CD4-positive, CD25-positive, alpha-beta regulatory T cell (primary cell): Measurements from ENCODE around the gene CPED1. TPM values are rescaled to one million over a fixed set of nuclear protein-coding genes. Genes with fewer than 3 reads are reported as not detected.

Source experiments
- ATAC-seq, 2 donors: fragments of 150-1000 bp; cut with Tn5 transposase; one replicate each; pipeline ENCODE4 v1.10.0; 2021; ENCODE audit warnings: low read depth in 2 of 2, moderate number of reproducible peaks in 2 of 2, moderate library complexity in 1 of 2
- DNase-seq, 3 donors: peaks; one replicate each; pipeline versions ENCODE4 v3.0.0 to v3.0.0-alpha.2; 2012 to 2022; ENCODE audit warnings: mixed read lengths in 1 of 3
- H3K27ac ChIP-seq: one replicate; pipeline ENCODE4 v1.7.0; 2013; ENCODE audit warnings: mild to moderate bottlenecking, low read length; ENCODE audit not compliant: insufficient read depth, poor library complexity, severe bottlenecking
- H3K27me3 ChIP-seq: one replicate; pipeline ENCODE4 v1.7.0; 2013; ENCODE audit warnings: low read length; ENCODE audit not compliant: control insufficient read depth, insufficient read depth
- H3K36me3 ChIP-seq: one replicate; pipeline ENCODE4 v1.7.0; 2013; ENCODE audit warnings: mild to moderate bottlenecking, low read length, moderate library complexity; ENCODE audit not compliant: control insufficient read depth, insufficient read depth
- H3K4me1 ChIP-seq: 2 replicates; pipeline ENCODE4 v1.7.0; 2013; ENCODE audit warnings: mild to moderate bottlenecking, low read length; ENCODE audit not compliant: insufficient read depth, control insufficient read depth, poor library complexity, severe bottlenecking
- H3K4me3 ChIP-seq: one replicate; pipeline ENCODE4 v1.7.0; 2013; ENCODE audit warnings: low read depth, mild to moderate bottlenecking, low read length, moderate library complexity
- H3K9me3 ChIP-seq, 2 experiments: 1 replicate in 1 of 2; 2 replicates in 1 of 2; pipeline ENCODE4 v1.7.0; 2013; ENCODE audit warnings: low read length in 2 of 2, mild to moderate bottlenecking in 1 of 2, moderate library complexity in 1 of 2; ENCODE audit not compliant: control insufficient read depth in 2 of 2
- H3K27ac Mint-ChIP-seq, 3 donors: one replicate each; pipeline ENCODE4 v1.8.0; 2020 to 2022; ENCODE audit warnings: mild to moderate bottlenecking in 3 of 3, mixed read lengths in 3 of 3, moderate library complexity in 2 of 3
- H3K27me3 Mint-ChIP-seq: one replicate; pipeline ENCODE4 v1.8.0; 2022; ENCODE audit warnings: mild to moderate bottlenecking, mixed read lengths
- H3K36me3 Mint-ChIP-seq: one replicate; pipeline ENCODE4 v1.8.0; 2020; ENCODE audit warnings: mixed read lengths
- H3K4me1 Mint-ChIP-seq, 4 donors: one replicate each; pipeline ENCODE4 v1.8.0; 2020 to 2022; ENCODE audit warnings: mixed read lengths in 4 of 4, mild to moderate bottlenecking in 1 of 4
- H3K4me3 Mint-ChIP-seq, 4 donors: one replicate each; pipeline ENCODE4 v1.8.0; 2020 to 2022; ENCODE audit warnings: mild to moderate bottlenecking in 4 of 4, mixed read lengths in 4 of 4, moderate library complexity in 3 of 4
- H3K9me3 Mint-ChIP-seq, 7 donors: one replicate each; pipeline ENCODE4 v1.8.0; 2020 to 2022; ENCODE audit warnings: mixed read lengths in 7 of 7, mild to moderate bottlenecking in 3 of 7, moderate library complexity in 2 of 7
- polyA plus RNA-seq, 4 donors: library from polyadenylated mRNA; unstranded; fragments of 300-500 nt; fragmentation: Illumina TruSeq; gene quantifications; one replicate each; pipeline ENCODE4 v1.2.3, GENCODE V29; 2021
- total RNA-seq: library from RNA; stranded (reverse); gene quantifications from one replicate; pipeline ENCODE4 v1.2.3, GENCODE V29; 2022

The CPED1 gene
- total and polyA plus RNA-seq, 5 donors from 2014 or later = 0.17 to 0.24 TPM; not detected in 3

- Histone ChIP-seq H3K36me3 (no peaks in the 10 kb centered on the region), H3K4me3 (no peak overlapping the region), H3K27me3 (peaks cover 12% of the 10 kb centered on the region), H3K27ac (no peak overlapping the region), H3K4me1 (no peaks in the 10 kb centered on the region), H3K9me3 (no peaks in the 10 kb centered on the region)
- no peaks in the 10 kb centered on the region for H3K36me3 Mint-ChIP-seq
- H3K4me1 Mint-ChIP-seq = peaks cover 0 to 17% (median 4%) of the 10 kb centered on the region in 4 donors
- no peak overlapping the region for H3K27ac Mint-ChIP-seq
- H3K27me3 Mint-ChIP-seq = peaks cover 25% of the 10 kb centered on the region
- ATAC-seq = no peak
- H3K9me3 Mint-ChIP-seq = peaks cover 0 to 2% (median 0%) of the 10 kb centered on the region in 7 donors
- no peak overlapping the region for H3K4me3 Mint-ChIP-seq
- no peak for DNase-seq
These were observed 10.0 kb downstream of the CPED1 start for GRCh38 chr7:120998520-120998919.

GRCh38 chr7:120998996-120999565 is 10.6 kb downstream of the CPED1 start:
- H3K27me3 Mint-ChIP-seq = peaks cover 22% of the 10 kb centered on the region
- no peaks in the 10 kb centered on the region for H3K9me3 ChIP-seq
- no peaks in the 10 kb centered on the region for H3K4me1 ChIP-seq
- no peak overlapping the region for H3K27ac Mint-ChIP-seq
- peaks cover 12% of the 10 kb centered on the region for H3K27me3 ChIP-seq
- DNase-seq (no peak), ATAC-seq (no peak)
- no peak overlapping the region for H3K27ac ChIP-seq
- H3K36me3 ChIP-seq = no peaks in the 10 kb centered on the region
- H3K9me3 Mint-ChIP-seq = peaks cover 0 to 2% (median 0%) of the 10 kb centered on the region in 7 donors
- H3K4me1 Mint-ChIP-seq = peaks cover 0 to 17% (median 4%) of the 10 kb centered on the region in 4 donors
- H3K4me3 ChIP-seq = no peak overlapping the region
- no peaks in the 10 kb centered on the region for H3K36me3 Mint-ChIP-seq
- no peak overlapping the region for H3K4me3 Mint-ChIP-seq

- Histone ChIP-seq H3K4me3 (no peak overlapping the region), H3K36me3 (no peaks in the 10 kb centered on the region), H3K27ac (no peak overlapping the region), H3K27me3 (peaks cover 7% of the 10 kb centered on the region), H3K4me1 (no peaks in the 10 kb centered on the region), H3K9me3 (no peaks in the 10 kb centered on the region)
- H3K4me3 Mint-ChIP-seq = no peak overlapping the region
- ATAC-seq = no peak
- H3K36me3 Mint-ChIP-seq = no peaks in the 10 kb centered on the region
- H3K9me3 Mint-ChIP-seq = no peaks in the 10 kb centered on the region
- peaks cover 17% of the 10 kb centered on the region for H3K27me3 Mint-ChIP-seq
- H3K27ac Mint-ChIP-seq = no peak overlapping the region
- H3K4me1 Mint-ChIP-seq = peaks cover 0 to 14% (median 4%) of the 10 kb centered on the region in 4 donors
- DNase-seq = no peak
These were observed 11.8 kb downstream of the CPED1 start for GRCh38 chr7:121000081-121000983.

- Histone ChIP-seq H3K27ac (no peak overlapping the region), H3K9me3 (no peaks in the 10 kb centered on the region), H3K36me3 (no peaks in the 10 kb centered on the region), H3K4me1 (no peaks in the 10 kb centered on the region), H3K4me3 (no peak overlapping the region), H3K27me3 (peaks cover 4% of the 10 kb centered on the region)
- Mint-ChIP-seq H3K27me3 (peaks cover 17% of the 10 kb centered on the region), H3K4me1 (peaks cover 0 to 8% (median 4%) of the 10 kb centered on the region in 4 donors), H3K36me3 (no peaks in the 10 kb centered on the region), H3K27ac (no peak overlapping the region), H3K9me3 (no peaks in the 10 kb centered on the region), H3K4me3 (no peak overlapping the region)
- no peak for ATAC-seq
- no peak for DNase-seq
These were observed 12.9 kb downstream of the CPED1 start for GRCh38 chr7:121001234-121001906.

GRCh38 chr7:121002048-121002756 is 13.7 kb downstream of the CPED1 start:
- H3K9me3 ChIP-seq = no peaks in the 10 kb centered on the region
- DNase-seq = no peak
- H3K27ac ChIP-seq = no peak overlapping the region
- Mint-ChIP-seq H3K27me3 (peaks cover 10% of the 10 kb centered on the region), H3K36me3 (no peaks in the 10 kb centered on the region), H3K27ac (no peak overlapping the region), H3K9me3 (peaks cover 0 to 3% (median 0%) of the 10 kb centered on the region in 7 donors), H3K4me1 (peaks cover 0 to 6% (median 1%) of the 10 kb centered on the region in 4 donors), H3K4me3 (no peak overlapping the region)
- no peaks in the 10 kb centered on the region for H3K27me3 ChIP-seq
- H3K36me3 ChIP-seq = no peaks in the 10 kb centered on the region
- no peaks in the 10 kb centered on the region for H3K4me1 ChIP-seq
- no peak overlapping the region for H3K4me3 ChIP-seq
- no peak for ATAC-seq

GRCh38 chr7:121002757-121003200 is 14.3 kb downstream of the CPED1 start:
- peaks cover 0 to 3% (median 0%) of the 10 kb centered on the region in 7 donors for H3K9me3 Mint-ChIP-seq
- H3K4me1 Mint-ChIP-seq = peaks cover 0 to 6% (median 1%) of the 10 kb centered on the region in 4 donors
- DNase-seq (no peak), ATAC-seq (no peak)
- no peaks in the 10 kb centered on the region for H3K36me3 Mint-ChIP-seq
- H3K4me3 Mint-ChIP-seq = no peak overlapping the region
- peaks cover 13% of the 10 kb centered on the region for H3K27me3 Mint-ChIP-seq
- Histone ChIP-seq H3K4me1 (no peaks in the 10 kb centered on the region), H3K36me3 (no peaks in the 10 kb centered on the region), H3K4me3 (no peak overlapping the region), H3K27me3 (no peaks in the 10 kb centered on the region), H3K9me3 (no peaks in the 10 kb centered on the region), H3K27ac (no peak overlapping the region)
- H3K27ac Mint-ChIP-seq = no peak overlapping the region

GRCh38 chr7:121003986-121004685 is 15.6 kb downstream of the CPED1 start:
- H3K36me3 ChIP-seq = no peaks in the 10 kb centered on the region
- H3K36me3 Mint-ChIP-seq = no peaks in the 10 kb centered on the region
- H3K9me3 ChIP-seq = no peaks in the 10 kb centered on the region
- ATAC-seq (no peak), DNase-seq (no peak)
- H3K4me1 Mint-ChIP-seq = peaks cover 0 to 6% (median 1%) of the 10 kb centered on the region in 4 donors
- no peak overlapping the region for H3K27ac Mint-ChIP-seq
- peaks cover 0 to 3% (median 0%) of the 10 kb centered on the region in 7 donors for H3K9me3 Mint-ChIP-seq
- no peak overlapping the region for H3K27ac ChIP-seq
- no peak overlapping the region for H3K4me3 Mint-ChIP-seq
- no peaks in the 10 kb centered on the region for H3K4me1 ChIP-seq
- H3K27me3 ChIP-seq = peaks cover 1% of the 10 kb centered on the region
- peaks cover 15% of the 10 kb centered on the region for H3K27me3 Mint-ChIP-seq
- H3K4me3 ChIP-seq = no peak overlapping the region
